HL-60 (cell line): Measurements from ENCODE around the gene KRTAP10-1.
"Not testable (repeated sequence)": the region's sequence is repeated elsewhere in the genome, so short reads cannot be mapped to it uniquely, and the experiment has no call there.

Experiments
- DNase-seq, 2 experiments: peaks; one replicate each; pipeline ENCODE4 v3.0.0-alpha.2; 2010 to 2020; ENCODE audit warnings: low read depth in 1 of 2, low spot score in 1 of 2
- H3K27ac ChIP-seq: fragments of 250-450 bp; sonication (Bioruptor Pico); replicated peaks from 2 replicates; pipeline ENCODE4 v1.5.1; 2020; ENCODE audit warnings: mild to moderate bottlenecking, moderate library complexity
- H3K27me3 ChIP-seq: fragments of 250-450 bp; sonication (Bioruptor Pico); 2 replicates; pipeline ENCODE4 v1.5.1; 2021; ENCODE audit warnings: mild to moderate bottlenecking, moderate library complexity; ENCODE audit not compliant: insufficient read depth, poor library complexity, severe bottlenecking
- H3K4me3 ChIP-seq: replicated peaks from 2 replicates; pipeline ENCODE4 v1.5.1; 2011; ENCODE audit warnings: mild to moderate bottlenecking, control low read depth, low read length; ENCODE audit not compliant: insufficient read depth
- CTCF ChIP-seq: IDR thresholded peaks from one replicate; pipeline ENCODE4 v1.5.1; 2011; ENCODE audit warnings: low read length, control low read depth, inconsistent platforms; ENCODE audit not compliant: insufficient read depth
- GABPA ChIP-seq: IDR thresholded peaks from 2 replicates; pipeline ENCODE4 v1.6.1; 2012; ENCODE audit warnings: low read depth
- POLR2AphosphoS5 ChIP-seq: IDR thresholded peaks from 2 replicates; pipeline ENCODE4 v1.6.1; 2012; ENCODE audit warnings: low read depth
- REST ChIP-seq: IDR thresholded peaks from 2 replicates; pipeline ENCODE4 v1.6.1; 2012; ENCODE audit warnings: low read depth; ENCODE audit not compliant: insufficient replicate concordance
- SPI1 ChIP-seq: IDR thresholded peaks from 2 replicates; pipeline ENCODE4 v1.6.1; 2012; ENCODE audit warnings: low read depth, mild to moderate bottlenecking, borderline replicate concordance

KRTAP10-1 gene

GRCh38 chr21:44552136-44552535 lies 12.1 kb upstream of the KRTAP10-1 start:
- peaks cover 18% of the 10 kb centered on the region for H3K27me3 ChIP-seq
- H3K27ac ChIP-seq: no peak overlapping the region
- no peak for DNase-seq
- H3K4me3 ChIP-seq: no peak overlapping the region
- TF ChIP-seq GABPA: no peak

GRCh38 chr21:44551340-44551961 lies 11.5 kb upstream of the KRTAP10-1 start, which contains the start of gene KRTAP10-2:
Gene KRTAP10-2 (minus strand): TSS chr21:44551505. CDS start chr21:44551458, 47 bp downstream.
- DNase-seq: no peak
- TF ChIP-seq REST: no peak
- no peak for TF ChIP-seq SPI1
- TF ChIP-seq CTCF: no peak
- no peak for TF ChIP-seq GABPA
- no peak for TF ChIP-seq POLR2AphosphoS5

GRCh38 chr21:44550807-44551206 lies 10.8 kb upstream of the KRTAP10-1 start:
- H3K27ac ChIP-seq: no peak overlapping the region
- H3K4me3 ChIP-seq: no peak overlapping the region
- peaks cover 14% of the 10 kb centered on the region for H3K27me3 ChIP-seq
- DNase-seq: no peak
- TF ChIP-seq POLR2AphosphoS5 (no peak), CTCF (no peak)

More at GRCh38 chr21:44551340-44551961, 11.5 kb upstream of the KRTAP10-1 start, which contains the start of gene KRTAP10-2:
- no peak within 1 kb of the TSS for H3K27ac ChIP-seq
- H3K4me3 ChIP-seq: no peak within 1 kb of the TSS
- H3K27me3 ChIP-seq: peaks cover 14% of the 10 kb centered on the region

GRCh38 chr21:44550285-44550684 lies 10.3 kb upstream of the KRTAP10-1 start:
- H3K27ac ChIP-seq, H3K4me3 ChIP-seq, DNase-seq: not testable (repeated sequence)
- H3K27me3 ChIP-seq: peaks cover 14% of the 10 kb centered on the region

GRCh38 chr21:44549525-44550211 lies 9.7 kb upstream of the KRTAP10-1 start:
- DNase-seq: no peak
- Histone ChIP-seq H3K27ac (no peak overlapping the region), H3K4me3 (no peak overlapping the region), H3K27me3 (peaks cover 11% of the 10 kb centered on the region)
- TF ChIP-seq POLR2AphosphoS5 (no peak), SPI1 (no peak), GABPA (no peak), CTCF (no peak), REST (no peak)
